GM19452 (cell line): ENCODE results near the gene CD3G.
"Not testable (repeated sequence)": the region's sequence is repeated elsewhere in the genome, so short reads cannot be mapped to it uniquely, and the experiment has no call there.

Experiments used
- ATAC-seq: cut with Tn5 transposase; IDR thresholded peaks from one replicate; pipeline ENCODE4 v1.9.1; 2021; ENCODE audit not compliant: unreplicated experiment

Gene CD3G

DNA sequence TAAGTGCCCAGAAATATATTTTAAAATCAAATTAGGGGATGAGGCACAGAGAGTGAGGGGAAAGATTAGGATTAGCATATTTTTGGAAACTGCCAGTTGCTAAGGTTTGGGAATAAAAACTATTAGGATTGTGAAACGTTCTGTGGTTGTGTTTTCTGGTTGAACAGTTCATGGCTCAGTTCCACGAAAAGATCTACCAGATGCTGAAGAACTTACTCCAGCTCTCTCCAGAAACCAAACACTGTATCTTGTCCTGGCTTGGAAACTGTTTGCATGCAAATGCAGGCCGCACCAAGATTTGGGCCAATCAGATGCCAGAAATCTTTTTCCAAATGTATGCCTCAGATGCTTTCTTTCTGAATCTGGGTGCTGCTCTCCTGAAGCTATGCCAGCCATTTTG lies 30.6 kb downstream of the CD3G start:
- ATAC-seq = no peak

DNA sequence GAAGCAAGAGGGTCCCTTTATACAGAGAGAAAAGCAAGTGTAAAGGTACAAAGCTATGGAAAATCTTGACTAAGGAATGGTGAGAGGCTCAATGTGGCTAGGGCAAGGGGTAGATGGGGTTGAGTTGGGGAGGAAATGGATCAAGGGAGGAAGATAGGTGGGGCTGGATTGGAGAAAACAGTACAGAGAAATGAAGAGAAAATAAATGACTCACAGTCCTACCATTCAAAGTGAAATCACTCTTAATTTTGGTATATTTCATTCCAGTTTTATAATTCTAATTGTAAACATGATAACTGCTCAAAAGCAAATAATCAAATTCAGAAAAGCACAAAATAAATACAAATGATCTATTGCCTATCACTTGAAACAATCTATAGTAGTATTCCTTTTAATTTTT lies 31.8 kb downstream of the CD3G start:
- ATAC-seq = no peak

DNA sequence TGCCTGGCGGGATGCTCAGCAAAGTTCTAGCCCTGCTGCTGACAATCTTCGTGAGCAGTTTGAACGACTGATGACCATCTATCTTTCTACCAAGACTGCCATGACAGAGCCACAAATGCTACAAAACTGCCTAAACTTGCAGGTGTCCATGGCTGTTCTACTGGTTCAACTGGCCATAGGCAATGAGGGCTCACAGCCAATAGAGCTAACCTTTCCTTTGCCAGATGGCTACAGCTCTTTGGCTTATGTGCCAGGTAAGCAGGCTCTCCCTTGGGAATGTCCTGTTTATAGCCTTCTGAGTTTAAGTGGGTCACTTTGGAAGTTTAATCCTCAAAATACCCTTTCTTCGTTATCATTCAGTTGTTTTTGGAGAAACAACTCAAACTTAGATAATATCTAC lies 35.4 kb downstream of the CD3G start:
- ATAC-seq = no peak

DNA sequence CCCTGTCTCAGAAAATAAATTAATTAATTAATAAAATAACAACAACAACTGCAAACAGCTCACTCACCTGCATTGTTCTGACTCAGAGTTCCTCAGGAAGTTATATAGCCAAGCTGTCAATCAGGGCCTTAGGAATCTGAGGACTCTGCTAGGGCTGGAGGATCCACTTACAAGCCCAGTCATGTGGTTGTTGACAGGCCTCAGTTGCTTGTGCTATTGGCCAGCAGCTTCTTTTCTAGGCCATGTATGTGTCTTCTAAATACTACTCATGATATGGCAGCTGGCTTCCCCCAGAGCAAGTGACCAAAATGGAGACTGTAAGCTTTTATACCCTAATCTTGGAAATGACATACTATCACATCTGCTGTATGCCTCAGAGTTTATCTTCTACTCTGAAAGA lies 36.4 kb downstream of the CD3G start:
- no peak for ATAC-seq

DNA sequence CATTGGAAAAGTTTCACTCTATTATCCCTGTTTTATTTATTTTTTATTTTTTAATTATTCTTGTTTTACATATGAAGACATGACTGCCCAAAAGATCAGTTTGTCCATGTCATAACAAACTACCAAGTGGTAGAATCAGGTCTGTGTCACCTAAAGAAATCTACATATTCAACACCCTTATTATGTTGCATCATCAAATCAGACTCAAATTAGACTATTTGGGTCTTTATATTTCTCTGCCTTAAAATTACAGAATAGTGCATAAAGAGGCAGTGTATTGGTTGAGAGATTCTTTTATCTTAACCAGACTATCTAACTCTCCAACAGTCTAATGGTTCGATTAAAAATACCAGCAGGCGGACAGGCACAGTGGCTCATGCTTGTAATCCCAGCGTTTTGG lies 38.8 kb downstream of the CD3G start:
- ATAC-seq = no peak

DNA sequence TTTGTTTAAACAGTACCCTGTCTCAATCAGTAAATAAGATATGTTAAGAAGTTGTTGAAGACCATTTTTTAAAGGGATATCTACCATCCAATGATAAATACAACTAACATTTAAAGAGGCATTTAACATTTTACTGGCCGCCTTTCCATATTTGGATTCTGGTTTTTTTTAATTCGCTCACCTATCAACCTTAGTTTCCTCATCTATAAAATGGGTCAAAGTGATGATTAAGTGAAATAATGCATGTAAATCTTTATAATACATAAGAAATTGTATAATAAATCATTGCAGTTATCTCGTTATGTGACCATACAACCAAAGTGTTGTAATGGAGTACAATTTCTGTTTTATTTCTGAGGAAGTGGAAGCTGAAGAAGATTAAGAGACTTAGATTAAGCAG lies 39.5 kb downstream of the CD3G start:
- no peak for ATAC-seq

DNA sequence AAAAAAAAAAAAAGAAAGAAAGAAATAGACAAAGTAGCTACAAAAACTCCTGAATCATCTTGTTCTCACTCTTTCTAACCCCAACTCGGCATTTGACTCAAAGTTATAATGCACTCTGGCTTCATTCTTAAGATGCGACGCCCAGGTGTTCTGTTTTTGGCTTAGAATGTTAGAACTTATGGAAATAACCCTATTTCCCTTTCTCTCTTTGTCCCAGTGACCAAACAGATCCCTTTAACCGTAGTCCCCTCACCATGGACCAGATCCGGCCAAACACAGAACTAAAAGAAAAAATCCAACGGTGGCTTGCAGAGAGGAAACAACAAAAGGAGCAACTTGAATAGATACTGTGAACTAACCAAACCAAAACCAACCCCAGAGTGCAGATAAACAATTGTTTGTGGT lies 52.0 kb downstream of the CD3G start:
- no peak for ATAC-seq

DNA sequence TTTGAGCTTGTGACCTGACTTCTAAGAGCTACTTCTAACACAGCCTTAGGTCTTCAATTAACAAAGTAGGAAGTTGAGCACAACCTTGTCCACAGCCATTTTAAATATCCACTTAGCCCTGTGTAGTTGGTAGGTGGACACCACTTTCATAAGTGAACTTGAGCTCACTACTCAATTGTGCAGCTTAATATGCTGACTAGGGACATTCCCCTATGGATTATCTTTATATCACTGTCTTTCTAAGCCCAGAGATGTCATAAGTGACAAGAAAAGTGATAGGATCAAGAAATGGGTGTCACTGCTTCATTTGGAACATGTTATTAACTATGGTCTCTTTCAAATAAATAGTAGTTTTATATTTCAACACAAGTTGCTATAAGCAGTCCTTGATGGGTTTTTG lies 53.3 kb downstream of the CD3G start:
- no peak for ATAC-seq

DNA sequence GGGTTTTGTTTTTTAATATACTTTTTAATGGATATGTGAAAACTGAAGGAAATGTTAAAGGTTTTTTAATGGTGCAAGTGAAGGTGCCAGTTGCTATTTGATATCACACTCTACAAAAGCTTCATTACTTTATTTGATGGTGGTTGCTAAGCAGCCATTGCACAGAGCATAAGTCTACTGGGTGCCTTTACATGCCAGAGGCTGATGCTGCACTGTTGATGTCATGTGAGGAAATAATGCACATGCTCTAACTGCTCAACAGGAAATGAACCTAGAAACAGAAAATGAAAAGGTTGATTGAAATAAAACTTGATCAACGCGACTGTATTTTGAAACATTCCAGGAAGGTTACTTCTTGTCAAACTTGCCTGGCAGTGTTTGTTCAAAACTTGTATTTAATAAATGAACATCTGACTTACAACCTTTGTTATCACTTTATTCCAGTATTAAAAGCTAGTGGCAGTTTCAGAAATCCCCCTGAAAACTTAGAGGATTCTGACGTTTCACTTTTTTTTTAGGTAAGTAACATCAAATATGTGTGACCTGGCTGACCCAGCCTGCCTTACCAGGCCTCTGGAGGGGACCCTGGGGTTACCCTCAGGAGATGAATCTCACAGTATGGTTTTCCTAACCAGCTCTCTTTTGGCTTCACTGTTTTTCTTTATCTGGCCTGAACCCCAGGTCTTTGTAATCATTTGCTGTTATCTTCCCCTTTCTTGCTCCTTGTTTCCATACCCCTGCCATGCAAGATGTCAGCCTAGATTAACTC lies 54.8 kb downstream of the CD3G start:
- no peak for ATAC-seq

DNA sequence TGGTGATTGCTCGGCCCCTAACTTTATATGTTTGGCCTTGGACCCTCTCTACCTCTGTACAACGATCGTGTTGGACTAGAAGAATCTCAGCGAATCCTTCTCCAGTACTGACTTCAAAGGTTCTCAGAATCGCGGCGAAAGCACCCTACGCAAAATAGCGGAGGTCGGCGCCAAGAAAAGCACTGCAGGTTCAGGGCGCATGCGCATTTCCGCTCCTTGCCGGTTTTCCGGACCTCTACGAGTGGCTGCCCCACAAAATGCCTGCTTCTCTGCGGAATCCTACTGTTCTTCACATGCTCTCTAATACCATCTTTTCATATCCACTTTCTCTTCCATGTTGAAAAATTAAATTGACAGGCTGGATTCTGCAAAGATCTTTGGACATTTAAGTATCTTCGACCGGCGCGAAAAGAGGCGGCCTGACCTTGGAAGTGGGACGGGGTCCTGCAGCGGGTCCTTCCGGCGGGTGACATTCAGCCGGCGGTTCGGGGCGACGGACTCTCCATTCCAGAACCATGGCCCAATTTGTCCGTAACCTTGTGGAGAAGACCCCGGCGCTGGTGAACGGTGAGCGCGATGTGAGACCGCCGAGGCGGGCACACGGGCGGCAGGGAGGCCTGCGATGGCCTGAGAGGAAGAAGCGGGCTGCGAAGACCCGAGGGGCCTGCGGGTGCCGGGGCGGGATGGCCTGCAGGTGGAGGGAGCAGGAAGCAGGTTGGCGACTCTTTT lies 57.2 kb downstream of the CD3G start, which contains the start of gene ATP5MG:
Gene ATP5MG (plus strand): TSS at position 456 of the 729 bp plus-strand sequence. CDS start 60 bp downstream, at position 516.
- ATAC-seq = peak; percentile 60

DNA sequence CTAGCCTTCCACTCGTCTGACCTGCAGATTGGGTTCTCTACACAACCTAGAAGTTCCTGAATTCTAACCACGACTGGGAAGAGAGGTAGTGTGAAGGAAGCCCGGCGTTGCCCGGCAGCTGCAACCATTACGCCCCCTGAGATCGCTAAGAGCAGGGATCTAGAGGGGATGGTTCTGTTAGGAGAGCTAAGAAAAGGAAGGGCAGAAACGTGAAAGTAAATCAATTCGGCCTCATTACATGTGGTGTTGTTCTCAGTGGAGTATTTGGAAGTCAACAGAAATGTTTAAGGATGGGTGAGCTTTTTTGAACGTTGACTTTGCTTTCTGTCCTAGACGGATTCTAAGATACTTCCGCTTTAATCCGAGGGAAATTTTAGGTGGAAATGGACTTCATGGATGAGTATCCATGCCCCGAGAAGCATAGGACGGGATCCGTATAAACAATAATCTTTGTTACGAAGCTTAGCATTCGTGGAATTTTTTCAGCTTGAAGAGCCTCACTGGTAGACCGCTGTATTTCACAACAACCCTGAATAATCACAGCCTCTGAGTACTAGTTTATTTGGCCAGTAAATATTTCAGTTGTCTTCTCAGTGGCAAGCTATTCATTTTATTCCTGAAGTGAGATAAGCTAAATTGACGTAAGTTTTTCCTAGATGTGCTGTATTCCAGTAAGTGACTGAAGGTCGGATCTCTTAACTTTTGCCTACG lies 57.9 kb downstream of the CD3G start:
- ATAC-seq = peak; percentile 8

DNA sequence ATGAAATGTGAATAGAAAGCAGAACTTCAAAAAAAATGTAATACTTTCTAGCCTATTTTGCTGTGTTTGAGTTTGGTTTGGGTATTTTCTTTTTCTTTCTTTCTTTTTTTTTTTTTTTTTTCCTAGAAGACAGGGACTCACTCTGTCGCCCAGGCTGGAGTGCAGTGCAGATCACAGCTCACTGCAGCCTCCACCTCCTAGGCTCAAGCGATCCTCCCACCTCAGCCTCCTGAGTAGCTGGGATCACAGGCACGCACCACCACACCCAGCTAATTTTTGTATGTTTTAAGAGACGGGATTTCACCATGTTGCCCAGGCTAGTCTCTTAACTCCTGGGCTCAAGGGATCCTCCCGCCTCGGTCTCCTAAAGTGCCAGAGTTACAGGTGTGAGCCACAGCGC lies 58.5 kb downstream of the CD3G start:
- not testable (repeated sequence) for ATAC-seq
